NK-92 (cell line): ENCODE measurements around the gene TSNAXIP1.

Experiments used
- DNase-seq: peaks from one replicate; lab custom pipeline; 2025; ENCODE audit not compliant: unreplicated experiment; lab: John Stamatoyannopoulos, UW

The TSNAXIP1 gene

GRCh38 chr16:67806428-67807147 lies at the start of gene TSNAXIP1, which contains the start of gene RANBP10:
Gene TSNAXIP1, plus strand, starts transcription at chr16:67806889. Its CDS starts 261 bp downstream, at chr16:67807150.
Gene RANBP10, minus strand, starts transcription at chr16:67806560. Its CDS starts 24 bp downstream, at chr16:67806536.
- peak; percentile 78 for DNase-seq

- DNase-seq = no peak
Measured at GRCh38 chr16:67758006-67758405, 48.7 kb upstream of the TSNAXIP1 start.

- DNase-seq = no peak
Measured at GRCh38 chr16:67758966-67759365, 47.7 kb upstream of the TSNAXIP1 start.

GRCh38 chr16:67760206-67760955 lies 46.3 kb upstream of the TSNAXIP1 start:
- no peak for DNase-seq

- DNase-seq = no peak
Measured at GRCh38 chr16:67760956-67761230, 45.8 kb upstream of the TSNAXIP1 start.

- no peak for DNase-seq
Measured at GRCh38 chr16:67761924-67762323, 44.8 kb upstream of the TSNAXIP1 start.

- DNase-seq = no peak
Measured at GRCh38 chr16:67762385-67762784, 44.3 kb upstream of the TSNAXIP1 start.

GRCh38 chr16:67763066-67763465 lies 43.6 kb upstream of the TSNAXIP1 start:
- no peak for DNase-seq

- no peak for DNase-seq
Measured at GRCh38 chr16:67764158-67764667, 42.5 kb upstream of the TSNAXIP1 start.

GRCh38 chr16:67766291-67766690 lies 40.4 kb upstream of the TSNAXIP1 start:
- DNase-seq = no peak

- DNase-seq = no peak
Measured at GRCh38 chr16:67767953-67768352, 38.7 kb upstream of the TSNAXIP1 start.

- no peak for DNase-seq
Measured at GRCh38 chr16:67770346-67770991, 36.2 kb upstream of the TSNAXIP1 start.

GRCh38 chr16:67773099-67773498 lies 33.6 kb upstream of the TSNAXIP1 start:
- no peak for DNase-seq

GRCh38 chr16:67773569-67774456 lies 32.9 kb upstream of the TSNAXIP1 start:
- DNase-seq = no peak

- no peak for DNase-seq
Measured at GRCh38 chr16:67774457-67774853, 32.2 kb upstream of the TSNAXIP1 start.

- DNase-seq = no peak
Measured at GRCh38 chr16:67775273-67775672, 31.4 kb upstream of the TSNAXIP1 start.

- DNase-seq = no peak
Measured at GRCh38 chr16:67779256-67780014, 27.3 kb upstream of the TSNAXIP1 start.

GRCh38 chr16:67780847-67781564 lies 25.7 kb upstream of the TSNAXIP1 start:
- DNase-seq = no peak

- DNase-seq = no peak
Measured at GRCh38 chr16:67781565-67781921, 25.1 kb upstream of the TSNAXIP1 start.
